ES-I3 (cell line): ENCODE measurements around the gene GRIFIN.

Experiments
- H3K36me3 ChIP-seq: 2 replicates; pipeline ENCODE4 v1.6.1; 2013; ENCODE audit warnings: mild to moderate bottlenecking, low read length, control low read depth, moderate library complexity; ENCODE audit not compliant: insufficient read depth
- H3K4me1 ChIP-seq: 2 replicates; pipeline ENCODE4 v1.6.1; 2013; ENCODE audit warnings: mild to moderate bottlenecking, control low read depth, low read length; ENCODE audit not compliant: insufficient read depth
- H3K9ac ChIP-seq: 2 replicates; pipeline ENCODE4 v1.6.1; 2013; ENCODE audit warnings: low read depth, mild to moderate bottlenecking, low read length, moderate library complexity
- H3K9me3 ChIP-seq: 2 replicates; pipeline ENCODE4 v1.6.1; 2013; ENCODE audit warnings: mild to moderate bottlenecking, low read length, moderate library complexity; ENCODE audit not compliant: control insufficient read depth, insufficient read depth

Gene GRIFIN, protein sequence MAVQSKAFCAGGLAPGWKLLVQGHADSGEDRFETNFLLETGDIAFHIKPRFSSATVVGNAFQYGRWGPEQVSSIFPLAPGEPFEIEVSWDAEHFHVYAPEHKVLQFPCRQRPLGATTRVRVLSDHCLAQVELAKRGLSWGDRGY

DNA sequence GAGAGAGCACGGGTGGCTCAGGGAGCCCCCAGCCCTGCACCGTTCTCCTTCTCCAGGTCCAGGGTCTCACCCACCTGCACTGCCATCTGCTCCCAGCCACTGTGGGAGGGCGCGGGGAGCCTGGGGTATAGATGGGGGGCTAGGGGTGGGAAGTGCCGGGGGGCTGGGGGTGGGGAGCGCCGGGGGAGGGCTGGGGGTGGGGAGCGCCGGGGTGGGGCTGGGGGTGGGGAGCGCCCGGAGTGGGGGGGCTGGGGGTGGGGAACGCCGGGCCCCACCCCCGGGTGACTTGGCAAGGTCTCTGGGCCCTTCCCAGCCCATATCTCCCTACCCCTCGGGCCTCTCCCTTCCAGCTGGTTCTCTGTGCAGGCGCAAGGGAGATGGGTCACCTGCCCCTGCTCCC, at the start of gene GRIFIN:
Gene GRIFIN (minus strand): TSS at position 101 of the 400 bp plus-strand sequence. CDS start 15 bp downstream, at position 86.
- H3K36me3 ChIP-seq, result no peaks in the 10 kb centered on the region
- H3K9ac ChIP-seq, result no peak within 1 kb of the TSS
- peaks cover 11% of the 10 kb centered on the region; the same call in 1 of the 2 replicates for H3K4me1 ChIP-seq
- no peaks in the 10 kb centered on the region for H3K9me3 ChIP-seq

DNA sequence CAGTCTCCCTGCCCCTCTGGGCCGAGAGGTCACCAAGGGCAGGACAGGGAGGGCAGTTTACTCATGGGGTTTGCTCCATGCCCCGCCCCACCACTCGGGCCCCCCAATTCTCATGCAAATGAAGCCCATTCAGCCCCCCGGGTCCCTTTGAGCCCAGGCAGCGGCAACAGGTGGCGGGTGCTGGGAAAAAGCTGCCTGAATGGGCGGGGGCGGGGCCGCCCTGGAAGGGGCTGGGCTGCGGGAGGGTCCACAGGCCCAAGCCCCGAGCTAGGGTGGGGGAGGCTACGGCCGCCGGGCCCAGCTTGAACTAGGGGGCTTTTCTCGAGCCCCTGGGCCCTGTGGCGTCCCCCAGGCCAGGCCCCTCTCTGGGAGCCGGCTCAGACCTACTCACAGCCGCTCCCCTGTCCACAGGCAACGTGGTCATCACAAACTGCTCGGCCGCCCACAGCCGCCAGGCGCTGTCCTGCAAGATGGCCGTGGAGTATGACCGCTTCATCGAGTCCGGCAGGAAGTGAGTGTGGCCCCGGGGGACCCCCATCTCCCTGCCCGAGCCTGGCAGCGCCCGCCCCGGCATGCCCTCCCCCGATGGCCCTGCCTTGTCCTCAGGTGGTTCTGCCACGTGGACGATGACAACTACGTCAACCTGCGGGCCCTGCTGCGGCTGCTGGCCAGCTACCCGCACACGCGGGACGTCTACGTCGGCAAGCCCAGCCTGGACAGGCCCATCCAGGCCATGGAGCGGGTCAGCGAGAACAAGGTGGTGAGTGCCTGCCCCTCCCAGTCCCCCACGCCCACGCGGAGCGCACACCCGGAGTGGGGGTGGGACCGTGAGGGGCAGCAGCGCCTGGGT, 48.8 kb upstream of the GRIFIN start:
- peaks cover 55% of the 10 kb centered on the region; the same call in 1 of the 2 replicates for H3K4me1 ChIP-seq
- H3K9me3 ChIP-seq, result no peaks in the 10 kb centered on the region
- H3K36me3 ChIP-seq, result peaks cover 8% of the 10 kb centered on the region
- H3K9ac ChIP-seq, result peak overlapping the region; percentile 20; the same call in 1 of the 2 replicates

DNA sequence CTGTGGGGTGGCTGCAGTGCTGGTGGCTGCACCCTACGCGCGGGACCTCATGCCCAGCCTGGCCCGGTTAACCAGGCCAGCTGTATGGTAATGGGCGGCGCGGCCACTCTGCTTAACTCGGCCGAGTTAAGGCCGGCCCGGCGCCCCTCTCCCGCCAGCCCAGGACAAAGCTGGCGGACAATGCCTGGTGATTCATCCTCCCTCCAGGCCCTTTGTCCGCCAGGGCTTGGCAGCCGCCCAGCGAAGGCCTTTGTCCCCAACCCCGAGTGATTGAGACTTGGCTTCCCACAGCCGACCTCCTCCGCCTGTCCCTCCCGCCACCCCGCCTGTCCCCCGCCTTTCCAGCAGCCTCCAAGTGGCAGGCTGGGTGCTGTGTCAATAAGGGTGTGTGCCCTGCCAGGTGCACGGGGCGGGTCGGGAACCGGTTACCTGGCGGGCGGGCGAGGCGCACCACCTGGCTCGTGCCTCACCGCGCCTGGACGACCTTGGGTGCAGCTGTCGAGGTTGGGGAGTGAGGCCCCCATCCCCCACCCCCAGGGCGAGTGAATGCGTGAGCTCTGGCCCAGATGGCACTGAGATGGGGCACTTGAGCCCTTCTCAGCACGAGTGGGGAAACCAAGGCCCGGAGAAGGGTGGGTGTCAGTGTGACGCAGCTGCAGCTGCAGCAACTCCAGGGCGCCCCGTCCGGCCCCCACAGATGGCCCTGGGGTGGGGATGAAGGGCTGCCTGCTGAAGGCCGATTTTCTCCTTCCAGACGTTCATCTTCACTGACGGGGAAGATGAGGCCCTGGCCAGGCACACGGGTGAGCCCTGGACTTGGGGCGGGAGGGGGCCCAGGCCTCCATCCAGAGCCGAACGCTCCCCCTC, 48.0 kb upstream of the GRIFIN start:
- no peaks in the 10 kb centered on the region for H3K9me3 ChIP-seq
- peaks cover 8% of the 10 kb centered on the region for H3K36me3 ChIP-seq
- peaks cover 50% of the 10 kb centered on the region; the same call in 1 of the 2 replicates for H3K4me1 ChIP-seq
- peak overlapping the region; percentile 46 for H3K9ac ChIP-seq

DNA sequence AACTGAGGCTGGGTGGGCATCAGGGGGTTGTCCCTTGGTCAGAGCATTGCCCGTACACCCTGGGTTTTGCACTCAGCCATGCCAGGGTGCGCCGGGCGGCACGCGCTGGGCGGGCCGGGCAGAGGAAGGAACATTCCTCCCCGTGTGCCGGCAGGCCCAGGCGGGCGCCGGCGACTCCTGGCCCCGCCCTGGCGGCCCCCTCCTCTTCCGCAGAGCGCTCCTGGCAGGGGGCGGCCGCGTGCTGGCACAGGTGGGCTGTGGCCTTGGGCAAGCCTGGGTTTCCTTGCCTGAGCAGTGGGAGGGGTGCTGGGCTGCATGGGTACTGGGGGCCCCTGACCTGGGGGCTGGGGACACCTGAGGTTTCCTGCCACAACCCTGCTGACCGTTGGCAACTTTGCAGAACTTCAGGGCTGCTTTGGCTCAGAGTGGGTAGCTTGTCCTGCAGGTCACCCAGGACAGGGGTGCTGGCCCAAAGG, 47.3 kb upstream of the GRIFIN start:
- Histone ChIP-seq H3K36me3 (peaks cover 7% of the 10 kb centered on the region; the same call in 1 of the 2 replicates), H3K9ac (peak overlapping the region; percentile 46), H3K4me1 (peaks cover 44% of the 10 kb centered on the region; the same call in 1 of the 2 replicates), H3K9me3 (no peaks in the 10 kb centered on the region)

DNA sequence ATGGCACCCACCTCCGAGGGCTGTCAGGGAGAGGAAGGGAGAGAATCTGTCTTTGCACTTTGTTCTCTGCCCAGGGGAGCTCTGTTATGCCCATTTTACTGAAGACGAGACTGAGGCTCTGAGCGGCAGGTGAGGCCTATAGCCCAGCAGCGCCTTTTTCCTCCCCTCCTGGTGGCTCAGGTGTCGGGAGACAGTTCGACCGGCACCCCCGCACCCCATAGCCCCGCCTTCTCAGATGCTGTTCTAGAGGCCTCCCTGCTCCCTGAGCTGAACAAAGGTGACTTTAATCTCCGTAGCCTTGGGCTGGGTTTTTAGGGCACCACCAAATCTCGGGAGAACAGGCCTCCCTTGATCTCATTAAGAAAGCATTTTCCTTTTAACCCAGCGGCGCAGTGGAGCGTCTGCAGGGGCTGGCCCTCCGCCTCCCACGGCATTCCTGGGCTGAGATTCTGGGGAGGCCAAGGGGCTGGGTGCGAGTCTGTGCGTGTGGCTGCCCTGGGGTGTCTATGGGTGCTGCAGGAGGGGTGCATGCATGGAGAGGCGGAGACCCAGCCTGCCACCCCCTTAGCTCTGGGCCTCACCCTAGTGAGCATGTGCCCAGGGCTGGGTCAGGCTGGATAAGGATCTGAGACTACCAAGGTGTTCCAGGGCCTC, 46.7 kb upstream of the GRIFIN start:
- Histone ChIP-seq H3K4me1 (peaks cover 45% of the 10 kb centered on the region), H3K36me3 (0 out of 2 replicates have a peak, but pooled peaks cover 3% of the 10 kb centered on the region), H3K9me3 (no peaks in the 10 kb centered on the region), H3K9ac (peak overlapping the region; percentile 46)

DNA sequence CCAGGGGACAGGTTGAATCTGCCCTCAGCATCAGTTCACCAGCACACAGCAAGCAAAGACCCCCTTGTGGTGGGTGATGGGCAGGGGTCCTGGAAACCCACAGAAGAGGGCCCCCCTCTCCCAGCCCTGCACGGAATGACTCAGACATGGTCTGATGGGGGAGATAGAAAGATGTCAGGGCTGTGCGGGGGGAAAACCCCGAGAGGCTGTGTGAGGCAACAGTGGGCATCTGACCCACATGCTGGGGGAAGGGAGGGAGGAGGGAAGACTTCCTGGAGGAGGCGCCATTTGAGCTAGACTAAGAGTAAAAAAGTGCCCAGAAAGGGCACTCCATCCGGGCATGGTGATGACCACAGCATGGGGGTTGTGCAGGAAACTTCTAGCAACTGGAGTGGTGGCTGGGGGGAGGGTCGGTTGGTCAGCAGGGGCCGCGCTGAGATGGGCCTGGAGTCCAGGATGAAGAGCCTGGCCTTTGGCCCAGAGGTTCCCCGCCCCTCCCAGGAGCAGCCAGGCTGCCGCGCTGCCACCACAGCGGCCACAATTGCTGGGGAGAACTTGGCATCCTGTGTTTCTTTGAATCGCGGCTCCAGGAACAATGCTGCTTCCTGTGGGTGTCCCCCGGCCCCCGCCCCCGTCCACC, 45.9 kb upstream of the GRIFIN start:
- Histone ChIP-seq H3K9ac (peak overlapping the region; percentile 82; the same call in 1 of the 2 replicates), H3K4me1 (peaks cover 48% of the 10 kb centered on the region), H3K9me3 (no peaks in the 10 kb centered on the region), H3K36me3 (0 out of 2 replicates have a peak, but pooled peaks cover 3% of the 10 kb centered on the region)

DNA sequence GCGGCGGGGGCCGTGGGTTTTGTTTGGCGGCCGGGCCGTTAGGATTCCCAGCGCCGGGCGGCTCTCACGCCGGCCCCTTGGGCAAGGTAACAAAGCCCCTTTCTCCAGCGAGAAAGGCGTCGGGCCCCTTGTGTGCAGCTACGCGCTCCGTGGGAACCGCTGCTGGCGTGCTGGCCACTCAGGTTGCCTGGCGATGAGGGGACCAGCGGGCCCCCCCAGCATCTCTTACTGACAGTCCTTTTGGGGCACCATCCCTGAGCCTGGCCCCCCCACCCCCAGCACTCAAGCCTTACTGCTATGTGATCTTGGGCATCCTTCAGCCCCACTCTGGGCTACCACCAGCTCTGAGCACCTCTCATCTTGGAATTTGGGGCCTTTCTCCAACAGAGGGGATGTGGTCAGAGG, 45.1 kb upstream of the GRIFIN start:
- 0 out of 2 replicates have a peak, but pooled peaks cover 3% of the 10 kb centered on the region for H3K36me3 ChIP-seq
- H3K4me1 ChIP-seq, result peaks cover 51% of the 10 kb centered on the region
- no peaks in the 10 kb centered on the region for H3K9me3 ChIP-seq
- H3K9ac ChIP-seq, result peak overlapping the region; percentile 82; the same call in 1 of the 2 replicates

DNA sequence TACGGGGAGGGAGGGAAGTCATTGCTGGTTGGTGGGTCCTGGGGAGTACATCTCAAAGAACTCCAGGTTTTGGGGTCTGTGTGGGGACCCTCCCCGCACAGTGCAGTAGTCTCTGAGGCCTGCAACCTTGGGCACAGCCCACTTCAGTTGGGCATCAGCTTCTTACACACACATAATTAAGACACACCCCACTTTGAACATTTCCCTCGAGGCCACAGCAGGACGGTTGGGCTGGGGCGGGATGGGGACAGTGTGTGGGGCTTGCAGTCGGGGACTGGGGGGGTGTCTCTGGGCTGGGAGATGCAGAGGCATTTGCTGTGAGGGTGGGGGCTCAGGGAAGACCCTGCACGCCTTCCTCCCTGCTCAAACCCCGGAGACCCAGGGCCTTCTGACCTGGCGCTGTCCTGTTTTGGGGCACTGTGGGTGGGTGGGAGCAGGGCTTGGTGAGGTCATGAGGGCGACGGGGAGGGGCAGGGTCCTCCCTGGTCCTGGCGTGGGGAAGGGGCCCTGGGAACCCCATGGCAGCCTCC, 44.6 kb upstream of the GRIFIN start:
- Histone ChIP-seq H3K9ac (peak overlapping the region; percentile 82), H3K4me1 (peaks cover 46% of the 10 kb centered on the region), H3K36me3 (0 out of 2 replicates have a peak, but pooled peaks cover 2% of the 10 kb centered on the region), H3K9me3 (no peaks in the 10 kb centered on the region)

DNA sequence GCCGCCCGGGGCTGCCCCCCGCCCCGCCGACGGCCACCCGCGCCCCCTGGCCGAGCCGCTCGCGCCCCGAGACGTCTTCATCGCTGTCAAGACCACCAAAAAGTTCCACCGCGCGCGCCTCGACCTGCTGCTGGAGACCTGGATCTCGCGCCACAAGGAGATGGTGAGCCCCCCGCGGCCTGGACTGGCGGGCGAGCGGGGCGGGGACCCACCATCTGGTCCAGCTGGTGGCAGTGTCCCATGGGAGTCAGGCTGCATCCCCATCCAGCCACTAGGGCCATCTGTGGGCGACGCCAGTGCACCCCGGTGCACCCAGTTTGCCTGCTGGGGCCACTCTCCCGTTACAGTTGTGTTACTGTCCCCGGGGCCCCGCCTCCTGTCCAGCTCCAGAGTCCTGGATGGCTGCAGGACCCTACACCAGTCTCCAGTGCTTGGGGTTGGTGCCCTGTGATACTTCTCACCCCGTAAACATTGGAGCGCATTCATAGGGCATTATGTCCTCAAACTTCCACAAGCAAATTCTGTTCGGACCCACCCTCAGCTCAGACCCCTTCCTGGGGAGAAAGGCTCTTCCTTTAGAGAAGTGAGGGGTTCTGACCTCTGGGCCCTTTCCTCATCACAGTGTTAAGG, 44.0 kb upstream of the GRIFIN start:
- peaks cover 40% of the 10 kb centered on the region for H3K4me1 ChIP-seq
- H3K9ac ChIP-seq, result peak overlapping the region; percentile 82
- H3K36me3 ChIP-seq, result no peaks in the 10 kb centered on the region
- no peaks in the 10 kb centered on the region for H3K9me3 ChIP-seq

DNA sequence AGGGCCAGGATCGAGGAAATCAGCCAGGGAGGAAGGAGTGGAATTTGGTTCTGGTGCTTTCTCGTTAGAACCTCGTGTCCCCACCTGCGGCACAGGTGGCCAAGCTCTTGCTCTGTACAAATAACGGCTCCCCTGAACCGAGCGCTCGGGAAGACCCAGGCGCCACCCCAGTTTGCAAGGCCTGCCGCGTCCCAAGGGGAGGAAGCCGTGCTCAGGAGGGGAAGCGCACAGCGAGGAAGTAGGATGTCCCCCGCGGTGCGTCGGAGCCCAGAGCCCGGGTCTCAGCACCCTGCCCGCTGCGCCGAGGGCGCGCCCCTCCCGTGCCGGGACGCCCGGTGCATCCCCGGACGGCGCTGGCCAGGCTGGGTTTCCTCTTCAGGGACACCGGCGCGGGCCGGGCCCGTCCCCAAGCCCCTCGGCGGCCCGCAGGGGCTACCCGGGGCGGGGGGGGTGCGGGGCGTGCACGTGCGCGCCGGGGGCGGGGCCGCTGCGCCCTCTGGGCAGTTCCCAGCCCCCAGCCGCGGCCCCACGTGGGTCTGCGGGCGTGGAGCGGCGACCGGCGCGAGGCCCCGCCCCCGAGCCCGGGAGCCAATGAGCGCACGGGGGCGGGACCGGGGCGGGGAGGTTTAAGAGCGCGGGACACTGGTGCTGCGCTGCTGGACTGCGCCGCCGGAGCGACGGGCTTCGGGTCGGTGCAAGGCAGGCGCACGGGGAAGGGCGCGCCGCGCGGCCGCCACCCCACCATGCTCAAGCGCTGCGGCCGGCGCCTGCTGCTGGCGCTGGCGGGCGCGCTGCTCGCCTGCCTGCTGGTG, 43.1 kb upstream of the GRIFIN start, which contains the start of gene LFNG:
Gene LFNG (plus strand): TSS at position 656 of the 812 bp plus-strand sequence. CDS start 88 bp downstream, at position 744.
- Histone ChIP-seq H3K9ac (peak within 1 kb of the TSS; percentile 82), H3K4me1 (peaks cover 34% of the 10 kb centered on the region), H3K36me3 (no peaks in the 10 kb centered on the region), H3K9me3 (no peaks in the 10 kb centered on the region)

DNA sequence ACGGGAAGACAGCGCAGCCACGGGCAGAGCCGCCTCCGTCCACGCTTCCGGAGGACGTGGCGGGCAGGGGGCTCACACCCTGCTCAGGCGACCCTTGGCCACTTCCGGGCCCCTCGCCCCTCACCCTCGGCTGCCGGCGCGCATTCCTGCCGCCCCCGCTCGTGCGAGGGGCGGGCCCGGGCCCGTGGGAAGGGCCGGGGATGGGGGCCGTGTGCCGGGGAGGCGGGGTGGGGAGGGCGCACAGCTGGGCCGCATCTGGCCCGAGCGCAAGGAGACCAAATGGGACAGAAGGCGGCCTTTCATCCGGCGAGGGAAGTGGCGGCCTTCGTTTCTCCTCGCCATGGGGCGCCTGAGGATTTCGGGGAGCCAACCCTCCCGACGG, 42.5 kb upstream of the GRIFIN start:
- peaks cover 32% of the 10 kb centered on the region for H3K4me1 ChIP-seq
- no peaks in the 10 kb centered on the region for H3K36me3 ChIP-seq
- H3K9me3 ChIP-seq, result no peaks in the 10 kb centered on the region
- H3K9ac ChIP-seq, result peak overlapping the region; percentile 40
